Measurements from ENCODE around the gene KIR3DL1.
"Not testable (repeated sequence)": the region's sequence is repeated elsewhere in the genome, so short reads cannot be mapped to it uniquely, and the experiment has no call there.

KIR3DL1 gene

DNA sequence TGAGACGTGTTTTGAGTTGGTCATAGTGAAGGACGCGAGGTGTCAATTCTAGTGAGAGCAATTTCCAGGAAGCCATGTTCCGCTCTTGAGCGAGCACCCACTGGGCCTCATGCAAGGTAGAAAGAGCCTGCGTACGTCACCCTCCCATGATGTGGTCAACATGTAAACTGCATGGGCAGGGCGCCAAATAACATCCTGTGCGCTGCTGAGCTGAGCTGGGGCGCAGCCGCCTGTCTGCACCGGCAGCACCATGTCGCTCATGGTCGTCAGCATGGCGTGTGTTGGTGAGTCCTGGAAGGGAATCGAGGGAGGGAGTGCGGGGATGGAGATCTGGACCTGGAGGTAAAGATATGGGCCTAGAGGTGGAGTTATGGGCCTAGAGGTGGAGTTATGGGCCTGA is at the start of gene KIR3DL1:
Gene KIR3DL1 (plus strand): TSS at position 218 of the 400 bp plus-strand sequence.
- DNase-seq (ENCODE audit: low spot score): not testable (repeated sequence)

DNA sequence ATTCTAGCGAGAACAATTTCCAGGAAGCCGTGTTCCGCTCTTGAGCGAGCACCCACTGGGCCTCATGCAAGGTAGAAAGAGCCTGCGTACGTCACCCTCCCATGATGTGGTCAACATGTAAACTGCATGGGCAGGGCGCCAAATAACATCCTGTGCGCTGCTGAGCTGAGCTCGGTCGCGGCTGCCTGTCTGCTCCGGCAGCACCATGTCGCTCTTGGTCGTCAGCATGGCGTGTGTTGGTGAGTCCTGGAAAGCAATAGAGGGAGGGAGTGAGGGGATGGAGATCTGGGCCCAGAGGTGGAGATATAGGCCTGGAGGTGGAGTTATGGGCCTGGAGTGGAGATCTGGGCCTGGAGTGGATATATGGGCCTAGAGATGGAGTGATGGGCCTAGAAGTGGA is 46.6 kb upstream of the KIR3DL1 start, which contains the start of gene KIR2DL1:
Gene KIR2DL1 (plus strand): TSS at position 148 of the 400 bp plus-strand sequence. CDS start 58 bp downstream, at position 206.
- DNase-seq (ENCODE audit: low spot score): not testable (repeated sequence)

DNA sequence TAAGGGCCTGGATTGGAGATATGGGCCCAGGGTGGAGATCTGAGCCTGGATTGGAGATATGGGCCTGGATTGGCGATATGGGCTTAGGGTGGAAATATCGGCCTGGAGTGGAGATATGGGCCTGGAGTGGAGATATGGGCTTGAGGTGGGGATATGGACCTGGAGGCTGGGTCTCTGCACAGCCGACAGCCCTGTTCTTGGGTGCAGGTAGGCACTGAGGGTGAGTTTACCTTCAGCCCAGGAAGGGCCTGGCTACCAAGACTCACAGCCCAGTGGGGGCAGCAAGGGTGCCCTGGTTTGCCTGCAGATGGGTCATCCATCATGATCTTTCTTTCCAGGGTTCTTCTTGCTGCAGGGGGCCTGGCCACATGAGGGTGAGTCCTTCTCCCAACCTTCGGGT is 45.8 kb upstream of the KIR3DL1 start:
- not testable (repeated sequence) for DNase-seq (ENCODE audit: low spot score)

DNA sequence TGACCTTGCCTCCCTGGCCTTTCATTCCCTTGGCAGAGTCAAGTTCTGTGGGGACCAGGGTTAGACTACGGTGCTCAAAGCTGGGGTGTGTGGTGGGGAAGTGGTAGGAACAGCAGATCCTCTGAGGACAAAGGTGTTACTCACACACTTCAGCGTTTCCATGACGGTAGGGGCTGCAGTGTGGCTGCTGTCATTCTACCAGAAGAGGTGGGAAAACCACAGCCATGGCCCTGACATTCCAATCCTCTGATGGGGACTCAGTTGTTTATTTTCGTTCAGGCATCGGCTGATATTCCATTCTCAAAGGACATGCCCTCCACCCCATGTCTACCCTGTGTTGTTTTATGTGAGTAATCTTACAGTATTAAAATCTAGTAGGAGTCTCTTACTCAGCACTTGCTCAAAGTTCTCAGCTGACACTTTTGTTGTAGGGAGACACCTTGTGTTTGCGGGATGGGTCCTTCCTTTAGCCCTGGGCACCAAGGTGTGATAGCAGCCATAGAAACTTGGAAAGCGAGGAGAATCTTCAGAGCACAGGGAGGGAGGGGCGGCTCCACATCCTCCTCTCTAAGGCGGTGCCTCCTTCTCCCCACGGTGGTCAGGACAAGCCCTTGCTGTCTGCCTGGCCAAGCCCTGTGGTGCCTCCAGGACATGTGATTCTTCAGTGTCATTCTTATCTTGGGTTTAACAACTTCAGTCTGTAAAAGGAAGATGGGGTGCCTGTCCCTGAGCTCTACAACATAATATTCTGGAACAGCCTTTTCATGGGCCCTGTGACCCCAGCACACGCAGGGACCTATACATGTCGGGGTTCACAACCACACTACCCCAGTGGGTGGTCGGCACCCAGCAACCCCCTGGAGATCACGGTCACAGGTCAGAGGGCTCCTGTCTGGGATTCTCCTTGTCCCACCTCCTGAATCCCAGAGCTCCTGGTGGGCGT is 45.0 kb upstream of the KIR3DL1 start:
- DNase-seq (ENCODE audit: low spot score): not testable (repeated sequence)

DNA sequence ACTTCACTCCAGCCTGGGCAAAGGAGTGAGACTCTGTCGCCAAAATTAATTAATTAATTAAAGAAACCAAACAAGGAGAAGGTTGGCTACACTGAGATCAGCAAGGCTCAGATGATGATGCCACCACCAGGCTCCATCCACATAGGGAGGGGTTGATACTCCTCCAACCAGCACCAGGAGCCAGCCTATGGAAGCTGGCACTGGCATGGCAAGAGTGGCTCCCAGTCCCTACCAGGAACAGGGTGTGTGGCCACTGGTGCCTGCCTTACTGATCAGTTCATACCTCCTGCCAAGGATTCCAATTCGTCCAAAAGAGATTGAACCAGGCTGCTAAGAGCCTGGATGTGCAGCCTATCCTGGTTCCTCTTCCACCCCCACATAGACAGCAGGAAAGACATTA is 43.6 kb upstream of the KIR3DL1 start:
- DNase-seq (ENCODE audit: low spot score): not testable (repeated sequence)

DNA sequence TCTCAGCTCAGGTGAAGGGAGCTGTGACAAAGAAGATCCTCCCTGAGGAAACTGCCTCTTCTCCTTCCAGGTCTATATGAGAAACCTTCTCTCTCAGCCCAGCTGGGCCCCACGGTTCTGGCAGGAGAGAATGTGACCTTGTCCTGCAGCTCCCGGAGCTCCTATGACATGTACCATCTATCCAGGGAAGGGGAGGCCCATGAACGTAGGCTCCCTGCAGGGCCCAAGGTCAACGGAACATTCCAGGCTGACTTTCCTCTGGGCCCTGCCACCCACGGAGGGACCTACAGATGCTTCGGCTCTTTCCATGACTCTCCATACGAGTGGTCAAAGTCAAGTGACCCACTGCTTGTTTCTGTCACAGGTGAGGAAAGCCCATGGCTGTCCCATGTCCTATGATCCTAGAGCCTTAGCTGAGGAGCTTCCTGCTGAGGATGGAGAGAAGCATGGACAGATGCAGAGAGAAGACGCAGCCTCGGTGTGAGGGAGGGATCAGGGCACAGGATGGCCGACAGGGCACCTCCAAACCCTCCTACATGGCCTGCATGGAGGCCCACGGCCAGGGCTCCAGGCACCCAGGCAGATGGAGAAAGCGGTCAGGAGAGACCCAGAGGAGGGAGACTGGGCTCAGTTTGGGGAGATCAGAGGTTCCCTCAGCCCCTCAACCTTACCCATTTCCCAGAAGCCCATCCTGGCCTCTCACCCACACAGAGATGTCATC is 41.0 kb upstream of the KIR3DL1 start:
- not testable (repeated sequence) for DNase-seq (ENCODE audit: low spot score)

DNA sequence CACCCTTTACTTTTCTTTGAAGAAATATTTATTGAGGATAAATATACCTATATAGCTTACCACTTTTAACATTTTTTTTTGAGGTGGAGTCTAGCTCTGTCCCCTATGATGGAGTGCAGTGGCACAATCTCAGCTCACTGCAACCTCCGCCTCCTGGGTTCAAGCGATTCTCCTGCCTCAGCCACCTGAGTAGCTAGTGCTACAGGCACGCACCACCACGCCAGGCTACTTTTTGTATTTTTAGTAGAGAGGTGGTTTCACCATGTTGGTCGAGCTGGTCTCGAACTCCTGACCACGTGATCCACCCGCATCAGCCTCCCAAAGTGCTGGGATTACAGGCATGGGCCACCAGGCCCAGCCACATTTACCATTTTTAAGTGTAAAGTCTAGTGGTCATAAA is 40.4 kb upstream of the KIR3DL1 start:
- DNase-seq (ENCODE audit: low spot score): not testable (repeated sequence)

DNA sequence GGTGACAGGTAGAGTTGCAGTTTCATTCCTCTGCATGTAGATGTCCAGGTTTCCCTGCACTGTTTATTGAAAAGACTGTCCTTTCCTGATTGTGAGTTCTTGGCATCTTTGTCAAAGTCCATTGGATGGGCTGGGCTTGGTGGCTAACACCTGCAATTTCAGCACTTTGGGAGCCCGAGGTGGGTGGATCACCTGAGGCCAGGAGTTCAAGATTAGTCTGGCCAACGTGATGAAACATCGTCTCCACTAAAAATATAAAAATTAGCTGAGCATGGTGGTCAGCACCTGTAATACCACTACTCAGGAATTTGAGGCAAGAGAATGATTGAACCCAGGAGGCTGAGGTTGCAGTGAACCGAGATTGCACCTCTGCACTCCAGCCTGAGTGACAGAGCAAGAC is 38.4 kb upstream of the KIR3DL1 start:
- not testable (repeated sequence) for DNase-seq (ENCODE audit: low spot score)

DNA sequence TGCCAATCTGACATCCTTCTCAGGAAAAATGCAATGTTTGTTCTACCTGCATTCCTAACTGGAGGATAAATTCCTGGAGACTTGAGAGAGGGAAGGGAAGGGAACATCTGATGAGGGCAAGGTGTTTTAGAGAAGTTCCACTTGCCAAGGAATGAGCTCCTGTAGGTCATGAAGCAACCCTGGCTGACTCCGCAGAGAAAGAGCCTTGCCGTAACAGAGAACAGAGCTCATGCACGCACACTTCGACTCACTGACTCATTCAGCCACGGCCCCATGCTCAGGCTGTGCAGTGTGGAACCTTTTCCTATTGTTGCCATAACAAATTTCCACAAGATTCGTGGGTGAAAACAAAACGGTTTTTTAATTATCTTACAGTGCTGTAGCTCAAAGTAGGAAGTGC is 37.4 kb upstream of the KIR3DL1 start:
- not testable (repeated sequence) for DNase-seq (ENCODE audit: low spot score)

DNA sequence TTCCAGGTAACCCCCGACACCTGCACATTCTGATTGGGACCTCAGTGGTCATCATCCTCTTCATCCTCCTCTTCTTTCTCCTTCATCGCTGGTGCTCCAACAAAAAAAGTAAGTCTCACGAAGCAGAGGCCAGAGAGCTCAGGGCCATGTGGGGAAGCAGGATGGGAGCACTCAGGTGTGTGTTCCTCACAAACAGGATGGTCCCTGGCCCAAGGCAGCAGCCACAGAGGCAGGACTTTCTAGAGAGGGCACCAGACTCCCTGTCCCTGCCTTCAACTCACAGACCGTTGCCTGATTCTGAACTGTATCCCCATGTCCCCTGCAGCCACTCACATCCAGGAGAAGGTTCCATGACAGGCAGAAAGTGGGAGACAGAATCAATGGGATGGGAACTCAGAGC is 33.4 kb upstream of the KIR3DL1 start:
- DNase-seq (ENCODE audit: low spot score): not testable (repeated sequence)

DNA sequence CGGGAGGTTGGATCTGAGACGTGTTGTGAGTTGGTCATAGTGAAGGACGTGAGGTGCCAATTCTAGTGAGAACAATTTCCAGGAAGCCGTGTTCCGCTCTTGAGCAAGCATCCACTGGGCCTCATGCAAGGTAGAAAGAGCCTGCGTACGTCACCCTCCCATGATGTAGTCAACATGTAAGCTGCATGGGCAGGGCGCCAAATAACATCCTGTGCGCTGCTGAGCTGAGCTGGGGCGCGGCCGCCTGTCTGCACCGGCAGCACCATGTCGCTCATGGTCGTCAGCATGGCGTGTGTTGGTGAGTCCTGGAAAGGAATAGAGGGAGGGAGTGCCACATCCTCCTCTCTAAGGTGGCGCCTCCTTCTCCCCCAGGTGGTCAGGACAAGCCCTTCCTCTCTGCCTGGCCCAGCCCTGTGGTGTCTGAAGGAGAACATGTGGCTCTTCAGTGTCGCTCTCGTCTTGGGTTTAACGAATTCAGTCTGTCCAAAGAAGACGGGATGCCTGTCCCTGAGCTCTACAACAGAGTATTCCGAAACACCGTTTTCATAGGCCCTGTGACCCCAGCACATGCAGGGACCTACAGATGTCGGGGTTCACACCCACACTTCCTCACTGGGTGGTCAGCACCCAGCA is 30.1 kb upstream of the KIR3DL1 start:
- DNase-seq (ENCODE audit: low spot score): not testable (repeated sequence)

DNA sequence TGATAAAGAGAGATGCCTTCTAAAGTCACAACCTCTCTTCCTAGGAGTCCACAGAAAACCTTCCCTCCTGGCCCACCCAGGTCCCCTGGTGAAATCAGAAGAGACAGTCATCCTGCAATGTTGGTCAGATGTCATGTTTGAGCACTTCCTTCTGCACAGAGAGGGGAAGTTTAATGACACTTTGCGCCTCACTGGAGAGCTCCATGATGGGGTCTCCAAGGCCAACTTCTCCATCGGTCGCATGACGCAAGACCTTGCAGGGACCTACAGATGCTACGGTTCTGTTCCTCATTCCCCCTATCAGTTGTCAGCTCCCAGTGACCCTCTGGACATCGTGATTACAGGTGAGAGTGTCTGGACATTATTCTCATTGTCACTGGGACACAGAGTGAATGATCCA is 28.1 kb upstream of the KIR3DL1 start:
- not testable (repeated sequence) for DNase-seq (ENCODE audit: low spot score)

DNA sequence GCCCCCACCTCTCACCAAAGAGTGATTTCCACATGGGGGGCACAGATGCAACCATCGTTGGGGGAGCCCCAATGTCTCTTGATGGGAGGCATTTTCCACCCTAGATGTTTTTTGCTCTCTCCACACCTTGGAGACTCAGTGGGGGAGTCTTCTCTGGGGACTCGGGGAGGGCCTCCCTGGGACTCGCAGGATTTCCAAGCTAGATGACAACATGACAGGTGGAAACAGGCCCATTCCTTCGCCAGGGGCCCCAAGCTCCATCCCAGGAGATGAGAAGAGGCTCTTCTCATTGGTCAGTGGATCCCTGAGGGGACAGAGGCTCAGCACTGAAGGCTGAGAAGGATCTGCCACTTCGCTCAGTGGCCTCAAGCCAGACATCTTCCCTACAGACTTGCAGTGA is 25.6 kb upstream of the KIR3DL1 start:
- no peak for DNase-seq (ENCODE audit: low spot score)

DNA sequence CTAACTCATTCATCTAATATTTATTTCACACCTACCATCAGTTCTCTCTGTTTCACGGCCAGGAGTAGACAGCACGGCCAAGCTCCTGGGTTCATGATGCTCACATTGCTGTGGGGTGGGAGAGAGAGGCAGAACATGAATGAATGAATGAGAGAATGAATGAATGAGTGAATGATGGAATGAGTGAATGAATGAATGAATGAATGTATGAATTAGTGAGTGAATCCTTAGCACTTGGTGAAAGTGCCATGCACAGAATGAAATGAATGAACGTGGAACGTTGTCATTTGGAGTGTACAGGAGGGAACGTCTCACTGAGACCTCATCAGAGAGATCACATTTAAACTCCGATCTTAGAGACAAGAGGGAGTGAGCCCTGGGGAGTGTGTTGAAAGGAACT is 24.8 kb upstream of the KIR3DL1 start:
- DNase-seq (ENCODE audit: low spot score): no peak

DNA sequence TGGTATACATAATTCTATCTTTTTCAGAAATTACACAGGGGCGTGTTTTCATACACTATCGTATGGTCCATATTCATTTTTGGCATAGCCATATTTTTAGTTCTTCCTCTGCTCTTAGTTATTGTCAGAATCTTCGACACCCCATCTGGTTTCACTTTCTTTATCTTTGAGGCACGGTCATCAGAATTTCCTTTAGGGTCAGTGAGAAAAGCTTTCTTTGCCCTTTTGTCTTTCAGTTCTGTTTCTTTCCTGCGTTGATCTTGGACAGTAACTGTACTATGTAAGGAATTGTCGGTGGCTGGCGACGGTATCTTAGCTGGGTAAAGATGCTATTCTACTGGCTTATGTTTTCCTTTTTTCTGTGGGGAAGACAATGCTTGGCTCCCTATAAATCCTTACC is 23.5 kb upstream of the KIR3DL1 start:
- no peak for DNase-seq (ENCODE audit: low spot score)

DNA sequence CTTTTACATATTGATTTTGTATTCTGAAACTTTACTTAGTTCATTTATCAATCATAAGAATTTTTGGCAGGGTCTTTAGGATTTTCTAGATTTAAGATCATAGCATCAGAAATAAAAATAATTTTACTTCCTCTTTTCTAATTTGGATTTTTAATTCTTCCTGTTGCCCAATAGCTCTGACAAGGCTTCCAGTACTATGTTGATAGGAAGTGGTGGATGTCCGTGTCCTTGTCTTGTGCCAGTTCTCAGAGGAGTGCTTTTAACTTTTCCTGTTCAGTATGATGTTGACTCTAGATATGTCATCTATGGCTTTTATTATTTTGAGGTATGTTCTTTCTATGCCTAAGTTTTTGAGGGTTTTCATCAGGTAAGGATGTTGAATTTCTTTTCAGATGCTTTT is 20.5 kb upstream of the KIR3DL1 start:
- no peak for DNase-seq (ENCODE audit: low spot score)

DNA sequence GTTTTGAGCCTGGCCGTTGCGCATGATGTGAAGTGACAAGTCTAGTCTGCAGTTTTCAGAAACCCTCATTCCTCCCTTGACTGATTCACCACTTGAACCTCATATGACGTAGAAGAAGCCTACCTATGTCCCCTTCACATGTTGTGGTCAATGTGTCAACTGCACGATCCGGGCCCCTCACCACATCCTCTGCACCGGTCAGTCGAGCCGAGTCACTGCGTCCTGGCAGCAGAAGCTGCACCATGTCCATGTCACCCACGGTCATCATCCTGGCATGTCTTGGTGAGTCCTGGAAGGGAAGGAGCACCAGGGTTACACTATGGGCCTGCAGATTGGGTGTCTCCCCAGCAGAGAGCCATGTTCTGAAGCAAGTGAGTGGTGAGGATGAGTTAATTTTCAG is 12.9 kb upstream of the KIR3DL1 start, which contains the start of gene KIR2DL4:
Gene KIR2DL4 (plus strand): TSS at position 201 of the 400 bp plus-strand sequence. CDS start 42 bp downstream, at position 243.
- DNase-seq (ENCODE audit: low spot score): no peak

DNA sequence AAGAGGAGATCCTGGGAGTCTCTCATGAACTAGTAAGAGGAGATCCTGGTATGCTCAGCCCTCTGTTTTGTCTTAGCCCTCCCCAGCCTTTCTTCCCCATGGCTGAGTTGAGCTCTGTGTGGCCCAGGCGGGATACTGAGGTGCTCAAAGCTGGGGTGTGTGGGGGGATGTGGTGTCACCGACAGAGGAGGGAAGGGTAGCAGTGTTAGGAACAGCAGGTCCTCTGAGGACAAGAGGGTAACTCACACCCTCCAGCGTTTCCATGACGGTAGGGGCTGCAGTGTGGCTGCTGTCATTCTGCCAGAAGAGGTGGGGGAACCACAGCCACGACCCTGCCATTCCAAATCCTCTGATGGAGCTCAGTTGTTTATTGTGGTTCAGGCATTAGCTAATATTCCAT is 12.2 kb upstream of the KIR3DL1 start:
- DNase-seq (ENCODE audit: low spot score): no peak

DNA sequence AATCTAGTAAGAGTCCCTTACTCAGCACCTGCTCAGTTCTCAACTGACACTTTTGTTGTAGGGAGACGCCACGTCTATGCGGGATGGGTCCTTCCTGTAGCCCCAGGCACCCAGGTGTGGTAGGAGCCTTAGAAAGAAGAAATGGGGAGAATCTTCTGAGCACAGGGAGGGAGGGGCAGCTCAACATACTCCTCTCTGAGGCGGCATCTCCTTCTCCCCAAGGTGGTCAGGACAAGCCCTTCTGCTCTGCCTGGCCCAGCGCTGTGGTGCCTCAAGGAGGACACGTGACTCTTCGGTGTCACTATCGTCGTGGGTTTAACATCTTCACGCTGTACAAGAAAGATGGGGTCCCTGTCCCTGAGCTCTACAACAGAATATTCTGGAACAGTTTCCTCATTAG is 11.7 kb upstream of the KIR3DL1 start:
- DNase-seq (ENCODE audit: low spot score): no peak

DNA sequence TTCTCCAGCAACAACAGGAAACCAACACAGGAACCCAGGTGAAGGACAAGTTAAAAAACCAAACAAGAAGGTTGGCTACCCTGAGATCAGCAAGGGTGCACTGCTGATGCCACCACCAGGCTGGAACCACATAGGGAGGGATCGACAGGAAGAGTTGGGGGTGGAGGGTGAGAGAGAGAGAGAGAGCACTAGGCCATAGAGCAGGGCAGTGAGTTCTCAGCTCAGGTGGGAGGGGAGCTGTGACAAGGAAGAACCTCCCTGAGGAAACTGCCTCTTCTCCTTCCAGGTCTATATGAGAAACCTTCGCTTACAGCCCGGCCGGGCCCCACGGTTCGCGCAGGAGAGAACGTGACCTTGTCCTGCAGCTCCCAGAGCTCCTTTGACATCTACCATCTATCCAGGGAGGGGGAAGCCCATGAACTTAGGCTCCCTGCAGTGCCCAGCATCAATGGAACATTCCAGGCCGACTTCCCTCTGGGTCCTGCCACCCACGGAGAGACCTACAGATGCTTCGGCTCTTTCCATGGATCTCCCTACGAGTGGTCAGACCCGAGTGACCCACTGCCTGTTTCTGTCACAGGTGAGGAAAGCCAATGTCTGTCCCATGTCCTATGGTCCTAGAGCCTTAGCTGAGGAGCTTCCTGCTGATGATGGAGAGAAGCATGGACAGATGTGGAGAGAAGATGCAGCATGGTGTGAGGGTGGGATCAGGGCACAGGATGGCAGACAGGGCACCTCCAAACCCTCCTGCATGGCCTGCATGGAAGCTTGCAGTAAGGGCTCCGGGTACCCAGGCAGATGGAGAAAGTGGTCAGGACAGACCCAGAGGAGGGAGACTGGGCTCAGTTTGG is 10.4 kb upstream of the KIR3DL1 start:
- DNase-seq (ENCODE audit: low spot score): no peak

DNA sequence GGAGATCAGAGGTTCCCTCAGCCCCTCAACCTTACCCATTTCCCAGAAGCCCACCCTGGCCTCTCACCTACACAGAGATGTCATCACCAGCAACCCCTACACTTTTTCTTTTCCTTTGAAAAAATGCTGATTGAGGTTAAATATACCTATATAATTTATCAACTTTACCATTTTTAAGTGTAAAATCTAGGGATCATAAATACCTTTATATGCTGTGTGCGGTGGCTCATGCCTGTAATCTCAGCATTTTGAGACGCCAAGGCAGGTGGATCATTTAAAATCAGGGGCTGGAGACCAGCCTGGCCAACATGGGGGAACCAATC is 9.8 kb upstream of the KIR3DL1 start:
- no peak for DNase-seq (ENCODE audit: low spot score)

DNA sequence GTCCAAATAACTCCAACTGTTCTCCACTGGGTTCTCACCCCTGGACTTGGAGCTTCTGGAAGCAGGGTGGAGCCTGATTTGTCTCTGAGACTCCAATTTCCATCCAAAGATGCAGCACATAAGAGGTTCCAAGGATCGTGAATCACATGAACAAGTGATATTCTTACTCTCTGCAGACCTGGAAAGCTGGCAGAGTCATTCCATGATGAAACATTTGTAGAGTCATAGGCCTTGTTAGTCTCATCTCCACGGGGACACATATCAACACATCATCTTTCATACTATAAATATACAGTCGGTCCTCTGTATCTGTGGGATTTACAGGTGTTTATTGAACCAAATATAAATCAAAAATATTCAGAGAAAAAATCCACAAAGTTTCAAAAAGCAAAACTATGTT is 1.7 kb upstream of the KIR3DL1 start:
- not testable (repeated sequence) for DNase-seq (ENCODE audit: low spot score)
